GM04504 (cell line): ENCODE data around the gene ZBTB18.

Experiments
- DNase-seq: peaks from one replicate; pipeline ENCODE4 v3.0.0-alpha.2; 2012; ENCODE audit warnings: low read depth

Gene ZBTB18

GRCh38 chr1:244062156-244062725 lies 11.2 kb downstream of the ZBTB18 start:
- DNase-seq, result no peak

- no peak for DNase-seq
Measured at GRCh38 chr1:244063498-244063897, 12.4 kb downstream of the ZBTB18 start.

- DNase-seq, result no peak
Measured at GRCh38 chr1:244064621-244065020, 13.5 kb downstream of the ZBTB18 start.

GRCh38 chr1:244065063-244065793 lies 14.1 kb downstream of the ZBTB18 start:
- DNase-seq, result no peak

- DNase-seq, result peak; percentile 66
Measured at GRCh38 chr1:244065960-244066388, 14.9 kb downstream of the ZBTB18 start.

GRCh38 chr1:244066954-244067716 lies 16.1 kb downstream of the ZBTB18 start:
- no peak for DNase-seq

GRCh38 chr1:244067893-244068292 lies 16.8 kb downstream of the ZBTB18 start:
- DNase-seq, result no peak

DNA sequence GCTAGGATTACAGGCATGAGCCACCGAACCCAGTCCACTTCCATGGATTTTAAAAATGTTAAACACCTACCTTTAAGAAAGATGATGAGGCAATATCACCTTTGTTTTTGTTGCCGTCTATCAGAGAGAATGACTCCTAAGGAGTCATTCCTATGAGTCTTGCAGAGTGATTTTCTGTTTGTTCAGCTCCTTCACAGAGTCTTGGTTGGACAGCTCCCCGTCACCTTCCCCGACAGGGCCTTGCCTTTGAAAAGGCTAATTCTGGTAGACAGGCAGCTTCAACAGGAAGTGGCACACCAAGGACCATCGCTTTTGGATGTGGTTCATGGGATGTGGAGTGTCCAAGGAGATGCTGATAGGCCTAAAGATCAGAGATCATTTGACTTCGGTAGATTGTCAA lies 17.5 kb downstream of the ZBTB18 start:
- DNase-seq, result no peak

GRCh38 chr1:244069326-244069898 lies 18.3 kb downstream of the ZBTB18 start:
- no peak for DNase-seq

- no peak for DNase-seq
Measured at GRCh38 chr1:244074559-244075171, 23.6 kb downstream of the ZBTB18 start.

DNA sequence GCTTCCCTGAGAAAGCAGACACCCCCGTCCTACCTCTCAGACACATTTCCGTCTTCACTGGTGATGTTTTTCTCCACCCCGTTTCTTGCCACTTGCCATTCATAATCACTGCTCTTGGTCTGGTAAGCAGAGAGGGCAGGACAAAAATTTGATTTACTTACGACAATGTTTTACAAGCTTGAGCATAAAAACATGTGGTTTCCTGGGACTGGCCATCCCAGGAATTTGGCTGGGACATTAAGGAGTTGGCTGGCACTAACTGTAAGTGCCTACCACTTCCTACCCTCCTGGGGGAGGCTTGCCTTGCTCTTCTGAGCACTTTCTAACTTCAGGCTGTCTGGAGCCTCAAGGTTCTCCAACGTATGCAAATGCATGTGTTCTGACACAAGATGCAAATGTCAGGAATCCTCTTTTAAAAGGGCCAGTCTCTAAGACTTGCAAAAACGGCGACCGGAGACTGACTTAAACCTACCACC lies 24.2 kb downstream of the ZBTB18 start:
- no peak for DNase-seq

GRCh38 chr1:244076740-244077139 lies 25.7 kb downstream of the ZBTB18 start:
- no peak for DNase-seq

DNA sequence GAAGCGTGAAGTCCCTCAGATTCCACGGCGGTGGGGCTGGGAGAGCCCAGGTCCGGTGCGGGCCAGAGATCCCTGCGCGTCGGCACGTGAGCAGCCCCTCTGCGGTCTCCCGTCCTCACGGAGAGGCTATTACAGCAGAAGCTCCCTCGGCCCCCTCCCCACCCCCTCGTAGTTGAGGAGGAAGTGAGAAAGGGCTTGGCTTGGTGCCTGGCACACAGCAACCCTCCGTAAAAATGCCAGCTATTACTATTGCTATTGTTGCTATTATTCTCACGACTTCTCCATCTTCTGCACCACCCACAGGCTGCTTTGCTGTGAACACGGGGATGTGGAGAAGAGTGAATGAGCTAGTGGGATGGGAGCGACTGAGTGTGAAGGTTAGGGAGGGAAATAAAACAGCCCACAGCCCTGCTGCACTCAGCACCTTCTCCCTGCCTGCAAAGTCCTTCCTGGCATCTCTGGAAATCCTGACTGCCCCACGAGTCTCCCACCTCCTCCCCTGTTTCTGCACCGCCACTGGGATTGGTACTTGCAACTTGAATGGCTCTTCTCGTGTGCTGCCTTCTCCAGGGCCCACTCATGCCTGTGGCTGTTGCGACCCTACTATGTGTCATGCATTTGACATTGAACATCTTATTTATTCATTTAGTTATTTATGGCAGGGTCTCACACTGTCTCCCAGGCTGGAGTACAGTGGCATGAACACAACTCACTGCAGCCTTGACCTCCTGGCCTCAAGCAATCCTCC lies 26.6 kb downstream of the ZBTB18 start:
- no peak for DNase-seq

- no peak for DNase-seq
Measured at GRCh38 chr1:244080343-244080929, 29.4 kb downstream of the ZBTB18 start.

DNA sequence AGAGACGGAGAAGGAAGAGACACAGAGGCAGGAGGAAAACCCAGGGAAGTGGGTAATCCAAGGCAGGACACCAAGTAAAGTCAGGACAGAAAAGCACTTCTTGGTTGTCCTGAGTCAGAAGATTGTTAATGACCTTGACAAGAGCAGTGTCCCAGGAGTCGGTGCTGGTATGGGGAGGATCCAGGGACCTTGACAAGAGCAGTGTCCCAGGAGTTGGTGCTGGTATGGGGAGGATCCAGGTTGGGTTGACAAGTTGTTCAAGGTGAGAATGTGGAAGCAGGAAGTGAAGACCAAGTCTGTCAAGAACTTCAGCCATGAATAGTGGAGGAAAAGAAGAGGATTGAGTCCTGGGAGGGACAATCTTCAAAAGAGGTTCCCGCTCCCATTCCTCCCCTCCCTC lies 31.9 kb downstream of the ZBTB18 start:
- no peak for DNase-seq

GRCh38 chr1:244083383-244083943 lies 32.4 kb downstream of the ZBTB18 start:
- no peak for DNase-seq

GRCh38 chr1:244084763-244085162 lies 33.7 kb downstream of the ZBTB18 start:
- no peak for DNase-seq

GRCh38 chr1:244085891-244086290 lies 34.8 kb downstream of the ZBTB18 start:
- no peak for DNase-seq

DNA sequence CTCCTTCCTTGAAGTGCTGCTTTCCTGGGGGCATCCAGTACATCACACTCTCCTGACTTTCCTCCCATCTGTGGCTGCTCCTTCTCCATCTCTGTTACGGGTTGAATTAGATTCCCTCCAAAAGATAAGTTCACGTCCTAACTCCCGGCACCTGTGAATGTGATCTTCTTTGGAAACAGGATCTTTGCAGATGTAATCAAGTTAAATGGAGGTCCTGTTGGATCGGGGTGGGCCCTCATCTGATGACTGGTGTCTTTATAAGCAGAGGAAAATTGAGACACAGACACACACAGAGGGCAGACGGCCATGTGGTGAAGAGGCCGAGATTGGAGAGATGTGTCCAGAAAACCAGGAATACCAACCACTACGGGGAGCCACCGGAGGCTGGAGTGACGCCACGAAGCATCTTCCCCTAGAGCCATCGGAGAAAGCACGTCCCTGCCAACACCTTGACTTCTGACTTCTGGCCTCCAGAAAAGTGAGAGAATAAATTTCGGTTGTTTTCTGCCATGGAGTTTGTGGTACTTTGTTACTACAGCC lies 36.0 kb downstream of the ZBTB18 start:
- no peak for DNase-seq

- DNase-seq, result no peak
Measured at GRCh38 chr1:244087611-244088010, 36.5 kb downstream of the ZBTB18 start.
